Esophagus muscularis mucosa (tissue), 4 donors: Measurements from ENCODE around the gene MAP3K9.

Experiments used
- CTCF ChIP-seq, 3 experiments: fragments of 200-600 bp in 2 of 3; fragments of 450-650 bp in 1 of 3; sonication (generic) in 2 of 3; IDR thresholded peaks; one replicate each; pipeline ENCODE4 v1.5.1; 2017 to 2019; ENCODE audit warnings: antibody characterized with exemption in 3 of 3, mild to moderate bottlenecking in 2 of 3, moderate library complexity in 1 of 3
- EP300 ChIP-seq: sonication (generic); formaldehyde crosslinking; IDR thresholded peaks from one replicate; pipeline ENCODE4 v1.6.1; 2017; ENCODE audit warnings: antibody characterized with exemption
- POLR2AphosphoS5 ChIP-seq, 2 donors: sonication (generic); formaldehyde crosslinking; IDR thresholded peaks; one replicate each; pipeline ENCODE4 v1.6.1; 2017; ENCODE audit warnings: antibody characterized with exemption in 2 of 2

GRCh38 chr14:70782361-70782760 lies 27.0 kb downstream of the MAP3K9 start:
- TF ChIP-seq POLR2AphosphoS5 (IDR thresholded peaks at IDR 0.05) (no peak), CTCF (IDR thresholded peaks at IDR 0.05) (no peak), EP300 (no peak)
